WI38 (cell line): ENCODE results near the gene DLST.

Experiments used
- H3K4me3 ChIP-seq: 2 replicates; pipeline ENCODE4 v1.5.1; 2011; ENCODE audit warnings: low read depth, mild to moderate bottlenecking, control low read depth, low read length
- TF ChIP-seq, protein P1 (sequence below): IDR thresholded peaks from 2 replicates; pipeline ENCODE4 v1.5.1; 2012; ENCODE audit warnings: low read depth, mild to moderate bottlenecking, control low read depth, low read length

DLST gene

DNA sequence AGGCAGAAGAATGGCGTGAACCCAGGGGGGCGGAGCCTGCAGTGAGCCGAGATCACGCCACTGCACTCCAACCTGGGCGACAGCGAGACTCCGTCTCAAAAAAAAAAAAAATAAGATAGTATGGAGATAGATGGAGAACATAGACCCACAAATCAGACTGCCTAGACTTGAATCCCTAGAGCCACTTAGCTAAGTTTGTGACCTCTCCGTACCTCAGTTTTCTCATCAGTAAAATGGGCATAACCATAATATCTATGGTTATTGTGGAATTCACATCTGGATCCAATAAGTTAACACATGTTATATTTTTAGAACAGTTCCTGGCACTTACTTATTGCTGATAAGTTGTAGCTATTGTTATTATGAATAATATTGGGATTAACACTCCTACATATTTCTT is 13.0 kb upstream of the DLST start:
- H3K4me3 ChIP-seq = no peak overlapping the region
- TF ChIP-seq, protein P1, sequence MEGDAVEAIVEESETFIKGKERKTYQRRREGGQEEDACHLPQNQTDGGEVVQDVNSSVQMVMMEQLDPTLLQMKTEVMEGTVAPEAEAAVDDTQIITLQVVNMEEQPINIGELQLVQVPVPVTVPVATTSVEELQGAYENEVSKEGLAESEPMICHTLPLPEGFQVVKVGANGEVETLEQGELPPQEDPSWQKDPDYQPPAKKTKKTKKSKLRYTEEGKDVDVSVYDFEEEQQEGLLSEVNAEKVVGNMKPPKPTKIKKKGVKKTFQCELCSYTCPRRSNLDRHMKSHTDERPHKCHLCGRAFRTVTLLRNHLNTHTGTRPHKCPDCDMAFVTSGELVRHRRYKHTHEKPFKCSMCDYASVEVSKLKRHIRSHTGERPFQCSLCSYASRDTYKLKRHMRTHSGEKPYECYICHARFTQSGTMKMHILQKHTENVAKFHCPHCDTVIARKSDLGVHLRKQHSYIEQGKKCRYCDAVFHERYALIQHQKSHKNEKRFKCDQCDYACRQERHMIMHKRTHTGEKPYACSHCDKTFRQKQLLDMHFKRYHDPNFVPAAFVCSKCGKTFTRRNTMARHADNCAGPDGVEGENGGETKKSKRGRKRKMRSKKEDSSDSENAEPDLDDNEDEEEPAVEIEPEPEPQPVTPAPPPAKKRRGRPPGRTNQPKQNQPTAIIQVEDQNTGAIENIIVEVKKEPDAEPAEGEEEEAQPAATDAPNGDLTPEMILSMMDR = no peak

DNA sequence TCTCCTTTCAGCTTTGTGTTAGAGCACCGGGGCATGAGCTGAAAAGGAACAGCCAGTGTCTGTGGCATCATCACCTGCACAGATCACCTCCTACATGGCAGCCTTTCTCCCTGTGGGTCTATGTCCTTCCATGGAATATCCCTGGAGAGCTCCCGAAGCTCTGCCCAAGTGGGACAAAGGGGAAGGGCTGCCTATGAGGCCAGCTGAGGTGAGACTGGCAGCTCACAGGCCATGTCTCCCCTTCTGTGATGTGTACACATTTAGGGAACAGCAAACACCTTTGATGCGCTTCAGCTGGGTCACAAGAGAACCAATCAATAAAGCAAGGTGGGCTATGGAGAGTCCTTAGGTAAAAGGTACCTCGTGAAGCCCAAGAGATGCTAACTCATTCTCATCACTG is 9.9 kb upstream of the DLST start:
- TF ChIP-seq, protein P1 = no peak
- H3K4me3 ChIP-seq = no peak overlapping the region

DNA sequence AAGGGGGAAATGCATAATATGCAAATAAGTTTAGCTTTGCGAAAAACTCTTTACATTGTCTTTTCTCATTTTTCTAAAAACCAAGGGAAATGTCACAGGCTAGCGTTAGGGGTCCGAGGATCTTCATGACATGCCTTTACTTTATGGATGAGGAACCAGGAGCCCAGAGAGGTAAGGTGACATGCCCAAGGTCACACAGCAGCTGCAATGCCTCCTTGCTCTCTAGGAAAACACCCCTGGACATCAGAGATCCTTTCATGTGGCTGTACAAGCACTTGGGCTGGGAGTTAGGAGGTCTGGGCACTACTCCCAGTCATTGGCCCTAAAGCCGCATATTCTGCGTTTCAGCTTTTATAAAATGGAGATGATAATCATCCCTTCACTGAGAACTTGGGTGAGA is 6.5 kb upstream of the DLST start:
- TF ChIP-seq, protein P1 = no peak
- H3K4me3 ChIP-seq = no peak overlapping the region

DNA sequence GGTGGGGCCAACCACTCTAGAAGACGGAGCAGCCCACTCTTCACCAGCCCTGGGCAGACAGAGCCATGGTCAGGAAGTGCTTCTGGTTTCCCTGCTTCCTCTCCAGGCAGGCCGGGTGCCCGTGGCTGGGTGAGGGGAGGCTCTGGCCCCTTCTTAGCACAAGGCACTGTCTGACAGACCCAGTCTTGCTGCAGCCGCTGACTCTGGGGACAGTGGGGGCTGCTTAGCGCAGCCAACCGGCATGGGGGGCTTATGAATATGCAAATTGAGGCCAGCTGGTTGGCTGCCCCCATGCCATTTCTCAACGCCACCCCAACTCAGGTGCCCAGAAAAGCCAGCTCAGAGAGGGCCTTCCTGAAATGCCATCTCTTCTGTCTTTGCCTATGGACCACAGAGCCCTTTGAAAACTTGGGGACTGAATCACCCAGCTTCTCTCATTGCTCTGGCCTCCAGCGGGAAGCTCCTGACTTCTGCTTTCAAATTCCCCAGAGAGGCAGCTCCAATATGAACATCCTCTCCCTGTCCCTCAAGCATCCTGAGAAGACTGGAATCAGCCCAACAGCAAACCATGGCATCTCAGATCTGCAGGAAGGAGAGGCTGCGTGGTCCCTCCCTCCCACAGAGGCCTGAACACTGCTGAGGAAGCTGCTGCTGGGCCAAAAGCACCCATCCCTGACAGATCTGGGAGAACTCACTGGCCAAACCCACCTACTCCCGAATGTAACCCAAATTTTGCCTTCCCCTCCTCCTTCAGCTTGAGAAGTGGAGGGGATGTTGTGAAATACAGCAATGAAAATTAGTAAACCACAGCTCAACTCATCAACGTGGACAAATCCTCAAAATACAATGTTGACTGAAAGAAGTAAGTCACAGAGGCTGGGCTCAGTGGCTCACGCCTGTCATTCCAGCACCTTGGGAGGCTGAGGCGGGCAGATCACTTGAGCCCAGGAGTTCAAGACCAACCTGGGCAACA is 5.5 kb upstream of the DLST start, which contains the start of gene PROX2:
PROX2 (minus strand) TSS at position 205 of the 973 bp plus-strand sequence. CDS start 12,311 bp downstream, outside the sequence.
- H3K4me3 ChIP-seq = no peak within 1 kb of the TSS
- TF ChIP-seq, protein P1 = no peak

DNA sequence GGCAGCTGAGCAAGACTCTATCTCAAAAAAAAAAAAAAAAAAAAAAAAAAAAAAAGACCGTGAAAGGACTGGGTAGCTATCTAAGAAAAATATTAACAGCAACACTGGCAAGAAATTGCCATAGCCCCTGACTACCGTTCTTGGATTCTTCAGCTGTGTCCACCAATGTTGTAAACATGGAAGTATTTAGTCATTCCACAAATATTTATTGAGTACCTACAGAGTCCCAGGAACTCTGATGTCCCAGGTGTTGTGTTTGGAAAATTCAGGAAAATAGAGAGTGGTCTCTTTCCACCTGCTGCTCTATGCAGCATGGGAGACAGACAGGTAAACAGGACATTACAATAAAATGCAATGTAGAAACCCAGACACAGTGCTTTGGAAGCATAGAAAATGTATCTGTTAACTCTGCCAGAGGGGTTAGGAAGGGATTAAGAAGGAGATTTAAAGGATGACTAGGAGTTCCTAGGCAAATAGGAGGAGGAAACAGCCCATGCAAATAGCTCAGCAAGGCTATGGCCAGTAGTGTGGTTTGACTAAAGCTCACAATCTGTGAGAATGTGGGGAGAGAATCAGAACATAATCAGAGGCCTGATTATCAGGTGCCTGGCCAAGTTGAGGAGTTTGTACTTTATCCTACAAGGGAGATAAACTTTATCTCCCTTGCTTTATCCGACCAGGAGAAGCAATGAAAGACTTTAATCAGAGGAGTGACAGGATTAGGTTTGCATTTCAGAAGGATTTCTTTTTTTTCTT is 2.1 kb upstream of the DLST start:
- TF ChIP-seq, protein P1 = no peak
- H3K4me3 ChIP-seq = no peak overlapping the region

DNA sequence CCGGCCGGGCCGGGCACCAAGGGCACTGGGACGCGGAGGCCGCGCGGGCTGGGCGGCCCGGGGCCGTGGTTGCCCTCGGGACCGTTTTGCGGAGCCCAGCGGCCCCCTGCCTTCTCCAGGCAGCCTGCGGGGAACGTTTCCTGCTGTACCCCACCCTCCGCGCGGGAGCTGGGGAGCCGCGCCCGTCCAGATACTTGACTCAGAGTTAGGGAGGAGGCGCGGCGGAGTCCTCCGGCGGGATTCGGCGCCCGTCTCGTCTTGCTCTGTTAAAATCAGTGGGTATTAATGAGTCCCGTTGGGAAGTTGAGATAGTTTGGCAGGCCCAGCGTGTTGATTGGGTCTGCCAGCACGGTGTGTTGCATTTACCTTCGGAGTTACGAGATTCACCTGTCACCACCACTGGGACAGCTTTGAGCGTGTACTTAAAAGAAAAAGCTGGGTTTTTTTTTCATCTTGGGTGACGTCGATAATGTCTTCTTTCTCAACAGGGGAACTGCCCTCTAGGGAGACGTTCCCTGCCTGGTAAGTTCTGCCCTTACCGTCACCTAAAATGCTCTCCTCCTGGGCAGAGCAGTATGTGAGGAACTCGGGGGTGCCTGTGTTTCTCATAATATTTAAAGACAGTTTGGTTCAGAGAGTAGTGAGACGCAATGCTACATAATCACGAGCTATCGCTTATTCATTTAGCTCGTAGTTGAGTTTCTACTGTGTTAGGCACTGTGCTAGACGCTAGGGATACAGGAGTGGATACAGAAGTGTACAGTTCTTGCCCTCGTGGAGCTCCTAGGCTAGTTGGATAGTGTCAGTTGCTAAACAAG is 596 bp downstream of the DLST start:
- H3K4me3 ChIP-seq = peak overlapping the region; percentile 93
- TF ChIP-seq, protein P1 = no peak
